Lung (tissue), 16 donors: ENCODE data around the gene FHL3. TPM values are rescaled to one million over a fixed set of nuclear protein-coding genes. Genes with fewer than 3 reads are reported as not detected.
A peak's percentile ranks its signal among the peaks of the same experiment; 100 is the strongest.

Source experiments
- ATAC-seq: fragments of 200-7000 bp; cut with Tn5 transposase; one replicate; pipeline ENCODE4 v1.9.1; 2020; ENCODE audit warnings: moderate number of reproducible peaks; ENCODE audit not compliant: insufficient read depth, low FRiP score
- DNase-seq, 3 donors: peaks; one replicate each; pipeline ENCODE4 v3.0.0-alpha.2; 2013 to 2017
- H3K27ac ChIP-seq, 2 donors: one replicate each; pipeline ENCODE4 v1.5.1; 2013; ENCODE audit warnings: mild to moderate bottlenecking in 2 of 2, moderate library complexity in 2 of 2, control low read depth in 1 of 2, inconsistent platforms in 1 of 2, low read depth in 1 of 2, low read length in 1 of 2
- H3K27me3 ChIP-seq, 3 donors: one replicate each; pipeline ENCODE4 v1.5.1; 2013; ENCODE audit warnings: low read length in 2 of 3; ENCODE audit not compliant: control insufficient read depth in 3 of 3, insufficient read depth in 3 of 3
- H3K36me3 ChIP-seq, 4 donors: one replicate each; pipeline ENCODE4 v1.5.1; 2013; ENCODE audit warnings: low read length in 4 of 4, mild to moderate bottlenecking in 1 of 4, moderate library complexity in 1 of 4; ENCODE audit not compliant: control insufficient read depth in 4 of 4, insufficient read depth in 4 of 4
- H3K4me1 ChIP-seq, 5 donors: one replicate each; pipeline ENCODE4 v1.5.1; 2013; ENCODE audit warnings: low read length in 5 of 5, mild to moderate bottlenecking in 2 of 5, moderate library complexity in 1 of 5; ENCODE audit not compliant: control insufficient read depth in 5 of 5, insufficient read depth in 5 of 5
- H3K4me3 ChIP-seq: one replicate; pipeline ENCODE4 v1.5.1; 2013; ENCODE audit warnings: mild to moderate bottlenecking, control low read depth, moderate library complexity
- H3K9ac ChIP-seq, 2 donors: one replicate each; pipeline ENCODE4 v1.5.1; 2013; ENCODE audit warnings: low read length in 2 of 2, control low read depth in 1 of 2; ENCODE audit not compliant: insufficient read depth in 1 of 2
- H3K9me3 ChIP-seq, 4 donors: one replicate each; pipeline ENCODE4 v1.5.1; 2013; ENCODE audit warnings: low read length in 3 of 4, mild to moderate bottlenecking in 1 of 4, moderate library complexity in 1 of 4; ENCODE audit not compliant: control insufficient read depth in 4 of 4, insufficient read depth in 3 of 4
- WGBS, 2 donors: extraction: QIAGEN DNeasy Blood & Tissue Kit; methylation state at CpG; one replicate each; pipeline ENCODE4 v1.1.7; 2013; 5-methylcytosine and 5-hydroxymethylcytosine counted together
- long read RNA-seq, 5 donors: transcript quantifications; one replicate each; lab custom pipeline, GENCODE V29; 2026
- polyA plus RNA-seq, 2 donors: library from polyadenylated mRNA; stranded (reverse); fragments of 200-250 nt; gene quantifications; one replicate each; pipeline ENCODE4 v1.2.1, GENCODE V29; 2013
- total RNA-seq, 2 donors: library from RNA; depleted of rRNA in 1 of 2; stranded (reverse); fragments of >200 nt in 1 of 2; gene quantifications; one replicate each; pipeline ENCODE4 v1.2.1, GENCODE V29; 2014 to 2021
- TF ChIP-seq, protein P1 (sequence below): IDR thresholded peaks from 2 replicates; pipeline ENCODE4 v1.5.1; 2012; ENCODE audit warnings: mild to moderate bottlenecking; ENCODE audit errors: control extremely low read depth, extremely low read depth
- donor health status: control.
- donor health status: control.
- donor health status: Bipolar disorder and iron deficiency.
- donor health status: healthy.
- donor health status: DM: yes; HTN: yes; CAD: no.

The FHL3 gene
- total RNA-seq (10 to 100 TPM in 1 of 2 donors, 1 to 10 TPM in 1; 10.0 to 26.0 TPM), polyA plus RNA-seq (10 to 100 TPM; 21.8 to 33.1 TPM)
- long read RNA-seq, donor 1, transcript FHL3-201 (6 exons, 1,647 nt): major isoform, 5 of 5 reads
- long read RNA-seq, donor 1, partial matches to known transcripts: 0 of 5 reads
- long read RNA-seq, donor 1, other reads (novel, unspliced or antisense): 0 of 5 reads
- long read RNA-seq, donor 2: 0 reads
- long read RNA-seq, donor 3, partial matches to known transcripts: 0 of 2 reads
- long read RNA-seq, donor 3, other reads (novel, unspliced or antisense): 0 of 2 reads
- long read RNA-seq, donor 4: 0 reads
- long read RNA-seq, donor 5, partial matches to known transcripts: 0 of 3 reads
- long read RNA-seq, donor 5, other reads (novel, unspliced or antisense): 0 of 3 reads

- peak within 1 kb of the TSS in 1 of 2 donors; percentile 76 for H3K9ac ChIP-seq
- peak; percentile 59 to 80 (median 77) for DNase-seq
- no peaks in the 10 kb centered on the region for H3K9me3 ChIP-seq
- ATAC-seq: peak; percentile 66
- peak within 1 kb of the TSS; percentile 63 for H3K4me3 ChIP-seq
- TF ChIP-seq, protein P1, sequence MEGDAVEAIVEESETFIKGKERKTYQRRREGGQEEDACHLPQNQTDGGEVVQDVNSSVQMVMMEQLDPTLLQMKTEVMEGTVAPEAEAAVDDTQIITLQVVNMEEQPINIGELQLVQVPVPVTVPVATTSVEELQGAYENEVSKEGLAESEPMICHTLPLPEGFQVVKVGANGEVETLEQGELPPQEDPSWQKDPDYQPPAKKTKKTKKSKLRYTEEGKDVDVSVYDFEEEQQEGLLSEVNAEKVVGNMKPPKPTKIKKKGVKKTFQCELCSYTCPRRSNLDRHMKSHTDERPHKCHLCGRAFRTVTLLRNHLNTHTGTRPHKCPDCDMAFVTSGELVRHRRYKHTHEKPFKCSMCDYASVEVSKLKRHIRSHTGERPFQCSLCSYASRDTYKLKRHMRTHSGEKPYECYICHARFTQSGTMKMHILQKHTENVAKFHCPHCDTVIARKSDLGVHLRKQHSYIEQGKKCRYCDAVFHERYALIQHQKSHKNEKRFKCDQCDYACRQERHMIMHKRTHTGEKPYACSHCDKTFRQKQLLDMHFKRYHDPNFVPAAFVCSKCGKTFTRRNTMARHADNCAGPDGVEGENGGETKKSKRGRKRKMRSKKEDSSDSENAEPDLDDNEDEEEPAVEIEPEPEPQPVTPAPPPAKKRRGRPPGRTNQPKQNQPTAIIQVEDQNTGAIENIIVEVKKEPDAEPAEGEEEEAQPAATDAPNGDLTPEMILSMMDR: no peak
- no peaks in the 10 kb centered on the region for H3K36me3 ChIP-seq
- H3K27ac ChIP-seq: peak within 1 kb of the TSS; percentile 57 to 74
- peaks cover 0 to 35% (median 18%) of the 10 kb centered on the region in 5 donors for H3K4me1 ChIP-seq
- 3 to 4% methylated on average over 56 to 83 of the region's 83 CpGs for WGBS, 2 donors
- H3K27me3 ChIP-seq: no peaks in the 10 kb centered on the region
Measured at GRCh38 chr1:38005195-38006007, at the start of gene FHL3. Gene FHL3, minus strand, starts transcription at chr1:38005514. Its CDS starts 6,102 bp downstream, at chr1:37999412.

DNA sequence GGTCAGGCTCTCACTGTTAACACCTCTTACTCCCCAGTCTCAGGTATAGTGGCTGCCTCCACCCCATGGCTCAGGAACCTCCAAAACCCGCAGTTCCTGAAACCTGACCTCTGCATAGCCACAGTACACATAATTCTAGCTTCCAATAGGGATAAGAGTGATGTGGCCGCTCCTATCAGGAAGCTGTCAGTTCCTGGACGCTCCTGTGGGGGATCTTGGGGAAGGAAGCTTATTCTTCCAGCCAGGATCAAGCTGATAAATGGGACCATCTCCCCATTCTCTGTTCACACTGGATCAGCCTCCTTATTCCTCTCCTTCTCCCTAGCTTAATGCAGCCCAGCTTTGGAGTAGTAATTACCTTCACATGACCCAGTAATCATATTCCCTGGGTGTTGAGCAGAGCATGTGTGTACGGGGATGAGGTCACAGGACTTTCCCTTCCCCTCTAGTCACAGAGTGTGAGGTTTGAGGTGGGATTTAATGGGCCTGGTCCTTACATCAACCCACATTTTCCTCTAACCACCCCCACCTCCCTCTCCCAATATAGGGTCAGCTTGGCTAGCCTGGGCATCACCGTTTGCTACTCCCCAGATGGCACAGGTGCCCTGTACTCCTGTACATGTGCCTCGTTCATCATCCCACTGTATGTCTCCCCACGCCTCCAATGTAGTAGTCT is 48.2 kb upstream of the FHL3 start:
- WGBS, 2 donors: 68 to 70% methylated on average over 7 of the region's 7 CpGs
- Histone ChIP-seq H3K4me3 (no peak overlapping the region), H3K9ac (no peak overlapping the region), H3K9me3 (no peaks in the 10 kb centered on the region), H3K4me1 (peaks cover 0 to 17% (median 3%) of the 10 kb centered on the region in 5 donors), H3K36me3 (no peaks in the 10 kb centered on the region), H3K27me3 (peaks cover 0 to 16% (median 2%) of the 10 kb centered on the region in 3 donors), H3K27ac (no peak overlapping the region)
- DNase-seq: no peak
- no peak for ATAC-seq
- TF ChIP-seq, protein P1: no peak

GRCh38 chr1:38052750-38053415 is 47.6 kb upstream of the FHL3 start:
- DNase-seq (no peak), ATAC-seq (no peak)
- H3K4me1 ChIP-seq: peaks cover 0 to 20% (median 3%) of the 10 kb centered on the region in 5 donors
- no peak overlapping the region for H3K4me3 ChIP-seq
- no peaks in the 10 kb centered on the region for H3K36me3 ChIP-seq
- no peaks in the 10 kb centered on the region for H3K9me3 ChIP-seq
- 35 to 54% methylated on average over 3 of the region's 3 CpGs for WGBS, 2 donors
- peaks cover 0 to 22% (median 3%) of the 10 kb centered on the region in 3 donors for H3K27me3 ChIP-seq
- H3K27ac ChIP-seq: no peak overlapping the region
- TF ChIP-seq, protein P1: no peak
- no peak overlapping the region for H3K9ac ChIP-seq
